IPS-18a (cell line): ENCODE results near the gene ZNF343.

Source experiments
- H3K27ac ChIP-seq: one replicate; pipeline ENCODE4 v1.5.1; 2013; ENCODE audit warnings: low read length
- H3K27me3 ChIP-seq: one replicate; pipeline ENCODE4 v1.6.1; 2013; ENCODE audit warnings: mild to moderate bottlenecking, low read length; ENCODE audit not compliant: control insufficient read depth, insufficient read depth
- H3K36me3 ChIP-seq: one replicate; pipeline ENCODE4 v1.6.1; 2013; ENCODE audit warnings: low read depth, low read length; ENCODE audit not compliant: control insufficient read depth
- H3K4me1 ChIP-seq: one replicate; pipeline ENCODE4 v1.6.1; 2013; ENCODE audit warnings: low read depth, low read length; ENCODE audit not compliant: control insufficient read depth
- H3K4me3 ChIP-seq: one replicate; pipeline ENCODE4 v1.5.1; 2013; ENCODE audit warnings: low read length
- H3K9ac ChIP-seq: one replicate; pipeline ENCODE4 v1.6.1; 2013; ENCODE audit warnings: mild to moderate bottlenecking, low read length, moderate library complexity
- H3K9me3 ChIP-seq: one replicate; pipeline ENCODE4 v1.6.1; 2013; ENCODE audit warnings: low read depth, low read length; ENCODE audit not compliant: control insufficient read depth

Gene ZNF343

DNA sequence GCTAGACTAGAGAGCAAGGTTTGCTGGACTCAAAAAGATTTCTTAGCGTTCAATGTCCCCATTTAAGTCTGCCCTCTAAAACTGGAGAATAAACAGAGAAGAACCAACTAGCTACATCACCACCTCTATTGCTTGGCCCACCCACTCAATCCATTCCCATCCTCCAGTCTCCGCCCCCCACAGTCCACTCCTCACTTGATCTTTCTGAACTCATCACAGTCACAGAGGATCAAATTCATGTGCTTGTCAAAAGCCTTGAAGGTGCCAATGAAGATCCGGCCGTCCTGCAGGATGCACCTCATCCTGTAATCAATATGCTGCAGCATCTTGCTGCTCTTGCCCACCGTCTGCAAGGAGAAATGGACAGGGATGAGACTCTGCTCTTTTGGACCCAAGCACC is 41.3 kb downstream of the ZNF343 start:
- H3K4me3 ChIP-seq: no peak overlapping the region
- no peaks in the 10 kb centered on the region for H3K9me3 ChIP-seq
- no peaks in the 10 kb centered on the region for H3K27me3 ChIP-seq
- H3K36me3 ChIP-seq: peaks cover 63% of the 10 kb centered on the region
- peaks cover 5% of the 10 kb centered on the region for H3K4me1 ChIP-seq
- H3K9ac ChIP-seq: no peak overlapping the region
- no peak overlapping the region for H3K27ac ChIP-seq

DNA sequence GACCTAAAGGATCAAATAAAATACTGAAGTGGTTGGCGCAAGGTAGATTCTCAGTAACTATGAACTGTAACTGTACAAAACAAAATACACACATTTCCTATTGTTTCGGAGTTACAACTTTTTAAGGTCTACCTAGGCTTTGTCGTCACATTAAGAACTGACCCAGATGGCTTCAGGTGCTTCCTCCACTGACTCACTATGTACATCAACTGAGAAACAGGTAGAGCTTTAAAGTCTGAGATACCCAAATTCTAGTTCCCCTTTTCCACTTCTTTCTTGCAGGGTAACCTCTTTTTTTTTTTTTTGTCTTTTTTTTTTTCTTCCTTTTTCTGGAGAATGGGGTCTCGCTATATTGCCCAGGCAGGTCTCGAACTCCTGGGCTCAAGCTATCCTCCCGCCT is 43.6 kb downstream of the ZNF343 start:
- H3K27ac ChIP-seq: no peak overlapping the region
- H3K9ac ChIP-seq: no peak overlapping the region
- H3K4me1 ChIP-seq: peaks cover 5% of the 10 kb centered on the region
- no peaks in the 10 kb centered on the region for H3K27me3 ChIP-seq
- peaks cover 86% of the 10 kb centered on the region for H3K36me3 ChIP-seq
- H3K4me3 ChIP-seq: no peak overlapping the region
- H3K9me3 ChIP-seq: no peaks in the 10 kb centered on the region

DNA sequence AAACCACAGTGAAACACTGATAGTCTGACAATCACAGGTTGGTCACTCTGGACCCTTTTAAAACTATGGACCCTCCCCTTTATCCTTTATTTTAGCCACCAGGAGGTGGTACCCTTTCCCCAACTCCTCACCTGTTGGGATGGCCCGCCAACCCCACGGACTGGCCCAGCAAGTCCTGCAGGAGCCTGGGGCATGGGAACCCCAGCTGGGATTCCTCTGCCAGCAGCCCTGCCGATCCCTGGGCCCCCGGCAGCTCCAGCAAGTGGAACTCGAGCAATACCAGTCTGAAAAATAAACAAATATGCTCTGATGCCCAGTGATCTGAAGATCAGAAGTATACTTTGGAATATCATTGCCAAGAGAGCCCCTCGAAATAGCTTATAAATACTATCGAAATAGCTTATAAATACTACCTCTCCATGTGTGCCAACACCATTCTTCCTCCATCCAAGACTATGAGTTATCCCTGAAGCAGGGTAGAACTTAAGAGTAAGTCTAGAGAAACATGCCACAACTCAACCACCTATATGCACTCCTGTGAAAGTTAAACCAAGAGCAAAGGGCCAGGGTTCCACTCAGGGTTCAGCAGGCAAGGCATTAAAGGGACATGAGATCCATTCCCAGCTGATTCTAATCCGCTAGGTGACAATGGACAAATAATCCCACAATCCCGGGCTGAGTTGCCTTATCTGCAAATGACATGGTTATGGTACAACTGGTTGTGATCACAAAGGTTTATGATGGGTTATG is 44.9 kb downstream of the ZNF343 start:
- peaks cover 93% of the 10 kb centered on the region for H3K36me3 ChIP-seq
- H3K27me3 ChIP-seq: no peaks in the 10 kb centered on the region
- no peak overlapping the region for H3K27ac ChIP-seq
- no peak overlapping the region for H3K4me3 ChIP-seq
- H3K9ac ChIP-seq: no peak overlapping the region
- peaks cover under 1% of the 10 kb centered on the region for H3K4me1 ChIP-seq
- H3K9me3 ChIP-seq: no peaks in the 10 kb centered on the region

DNA sequence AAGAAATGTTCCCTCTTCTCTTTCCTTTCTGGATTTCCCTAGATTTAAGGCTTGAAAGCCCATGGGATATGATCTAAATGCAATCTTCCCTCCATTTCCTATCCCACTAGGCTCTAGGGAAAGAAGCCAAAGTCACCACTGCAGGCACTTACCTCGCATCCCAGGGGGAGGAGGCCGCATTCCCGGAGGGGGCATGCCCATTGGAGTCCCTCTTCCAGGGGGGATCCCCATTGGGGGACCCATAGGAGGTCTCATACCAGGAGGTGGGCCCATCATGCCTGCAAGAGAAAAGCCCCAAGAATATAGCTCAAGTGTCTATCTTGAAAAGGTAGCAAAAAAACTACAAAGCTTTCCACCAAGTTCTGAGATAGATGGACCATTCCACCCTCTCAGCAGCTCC is 46.2 kb downstream of the ZNF343 start:
- Histone ChIP-seq H3K27ac (no peak overlapping the region), H3K27me3 (no peaks in the 10 kb centered on the region), H3K9me3 (no peaks in the 10 kb centered on the region), H3K36me3 (peaks cover 85% of the 10 kb centered on the region), H3K4me1 (no peaks in the 10 kb centered on the region), H3K4me3 (no peak overlapping the region), H3K9ac (no peak overlapping the region)

DNA sequence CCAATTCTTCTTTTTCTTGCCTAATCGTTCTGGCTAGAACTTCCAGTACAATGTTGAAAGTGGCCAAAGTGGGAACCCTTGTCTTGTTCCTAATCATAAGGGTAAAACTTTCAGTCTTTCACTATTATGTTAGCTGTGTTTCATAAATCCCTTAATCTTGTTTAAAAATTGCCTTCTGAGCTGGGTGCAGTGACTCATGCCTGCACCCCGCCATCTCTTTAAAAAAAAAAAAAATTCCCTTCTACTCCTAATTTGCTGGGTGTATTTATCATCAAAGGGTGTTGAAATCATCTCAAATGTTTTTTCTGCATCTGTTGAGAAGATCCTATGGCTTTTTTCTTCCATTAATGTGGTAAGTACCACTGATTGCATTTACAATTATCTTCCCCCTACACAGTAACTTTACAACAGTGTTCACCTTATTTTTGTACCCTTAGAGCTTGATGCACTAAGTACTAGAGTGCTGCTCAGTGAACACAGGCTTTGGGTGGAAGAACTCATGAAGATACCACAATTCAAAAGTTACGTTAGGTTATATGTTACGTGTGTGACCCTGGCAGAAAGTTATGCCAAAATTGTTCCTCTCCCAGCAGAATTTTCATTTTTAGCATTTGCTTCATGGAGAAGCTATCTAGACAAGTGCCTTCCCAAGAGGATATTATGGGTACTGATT is 47.8 kb downstream of the ZNF343 start:
- peaks cover 69% of the 10 kb centered on the region for H3K36me3 ChIP-seq
- H3K9ac ChIP-seq: no peak overlapping the region
- no peak overlapping the region for H3K4me3 ChIP-seq
- H3K27me3 ChIP-seq: no peaks in the 10 kb centered on the region
- no peaks in the 10 kb centered on the region for H3K9me3 ChIP-seq
- H3K4me1 ChIP-seq: no peaks in the 10 kb centered on the region
- no peak overlapping the region for H3K27ac ChIP-seq

DNA sequence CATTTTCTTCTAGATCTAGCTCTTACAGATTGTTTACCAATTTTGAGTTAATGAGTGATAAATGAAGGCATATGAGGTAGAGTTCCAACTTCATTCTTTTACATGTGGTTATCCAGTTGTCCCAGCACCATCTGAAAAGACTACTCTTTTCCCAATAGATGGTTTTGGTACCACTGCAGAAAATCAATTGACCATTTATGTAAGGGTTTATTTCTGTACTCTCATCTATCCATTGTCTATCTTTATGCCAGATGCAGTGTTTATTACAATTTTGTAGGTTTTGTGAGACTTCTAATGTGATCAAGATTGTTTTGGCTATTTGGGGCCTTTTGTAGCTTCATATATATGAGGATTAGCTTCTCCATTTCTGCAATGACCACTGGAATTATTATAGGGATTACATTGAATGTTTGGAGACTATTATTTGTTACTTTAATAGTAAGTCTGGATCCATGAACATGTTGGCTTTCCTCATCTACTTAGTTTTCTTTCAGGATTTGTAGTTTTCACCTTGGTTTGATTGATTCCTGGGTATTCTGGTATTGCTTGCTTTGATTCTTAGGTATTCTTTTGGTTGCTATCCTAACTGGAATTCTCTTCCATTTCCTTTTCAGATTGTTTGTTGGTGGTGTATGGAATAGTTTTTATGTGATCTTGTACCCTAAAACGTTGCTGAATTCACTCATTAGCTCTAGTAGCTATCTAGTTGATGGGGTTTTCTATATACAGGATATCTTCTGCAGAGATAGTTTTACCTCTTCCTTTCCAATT is 48.5 kb downstream of the ZNF343 start:
- H3K36me3 ChIP-seq: peaks cover 62% of the 10 kb centered on the region
- H3K9ac ChIP-seq: no peak overlapping the region
- H3K9me3 ChIP-seq: no peaks in the 10 kb centered on the region
- H3K4me3 ChIP-seq: no peak overlapping the region
- no peaks in the 10 kb centered on the region for H3K27me3 ChIP-seq
- H3K27ac ChIP-seq: no peak overlapping the region
- no peaks in the 10 kb centered on the region for H3K4me1 ChIP-seq

DNA sequence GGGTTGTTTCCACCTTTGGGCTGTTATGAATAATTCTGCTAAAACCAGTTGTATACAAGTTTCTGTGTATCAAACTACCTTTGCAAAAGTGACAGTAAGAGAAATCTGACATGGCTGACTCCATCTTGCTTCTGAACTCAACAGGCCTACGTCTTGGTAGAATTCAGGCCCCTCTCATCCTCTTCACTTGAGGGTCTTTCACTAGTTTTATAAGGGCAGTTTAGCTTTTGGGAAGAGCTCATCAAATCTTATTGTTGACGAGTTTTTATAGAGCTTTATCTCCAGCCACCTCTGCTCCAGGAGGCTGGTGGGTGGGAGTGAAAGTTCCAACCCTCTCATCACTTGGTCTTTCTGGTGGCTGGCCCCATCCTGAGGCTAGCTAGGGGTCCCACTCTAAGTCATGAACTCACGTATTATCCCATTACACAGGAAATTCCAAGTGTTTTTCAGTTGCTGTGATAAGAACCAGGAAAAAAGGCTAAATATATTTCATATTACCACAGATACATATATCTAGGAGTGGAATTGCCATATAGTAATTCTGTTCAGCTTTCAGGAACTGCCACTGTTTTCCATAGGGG is 49.7 kb downstream of the ZNF343 start:
- H3K9ac ChIP-seq: no peak overlapping the region
- H3K4me1 ChIP-seq: no peaks in the 10 kb centered on the region
- no peak overlapping the region for H3K27ac ChIP-seq
- peaks cover 51% of the 10 kb centered on the region for H3K36me3 ChIP-seq
- H3K27me3 ChIP-seq: no peaks in the 10 kb centered on the region
- H3K9me3 ChIP-seq: no peaks in the 10 kb centered on the region
- H3K4me3 ChIP-seq: no peak overlapping the region

DNA sequence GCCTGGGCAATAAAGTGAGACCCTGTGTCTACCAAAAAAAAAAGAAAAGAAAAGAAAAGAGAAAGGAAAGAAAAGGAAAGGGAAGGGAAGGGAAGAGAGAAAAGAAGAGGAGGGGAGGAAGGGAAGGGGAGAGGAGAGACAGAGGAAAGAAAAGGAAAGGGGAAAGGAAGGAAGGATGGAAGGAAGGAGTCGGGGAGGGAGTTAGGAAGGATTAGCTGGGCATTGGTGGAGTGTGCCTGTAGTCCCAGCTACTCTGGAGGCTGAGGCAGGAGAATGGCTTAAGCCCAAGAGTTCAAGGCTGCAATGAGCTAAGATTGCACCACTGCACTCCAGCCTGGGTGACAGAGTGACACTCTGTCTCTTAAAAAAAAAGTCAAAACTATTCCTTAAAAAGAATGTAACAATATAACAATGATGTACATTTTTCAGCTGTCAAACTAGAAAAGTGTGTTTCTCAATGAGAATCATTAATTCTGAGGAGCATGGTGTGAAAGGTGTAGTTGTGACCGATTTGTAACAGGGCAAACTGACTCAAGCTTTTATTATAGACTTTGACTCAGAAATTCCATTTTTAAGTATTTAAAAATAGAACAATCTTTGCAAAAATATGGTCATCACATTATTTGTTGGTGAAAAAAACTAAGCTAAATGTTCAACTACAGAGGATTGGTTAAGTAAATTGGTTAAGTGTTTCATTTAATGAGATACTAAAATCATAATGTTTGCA is 52.8 kb downstream of the ZNF343 start:
- H3K4me1 ChIP-seq: no peaks in the 10 kb centered on the region
- no peak overlapping the region for H3K27ac ChIP-seq
- no peak overlapping the region for H3K4me3 ChIP-seq
- H3K9me3 ChIP-seq: no peaks in the 10 kb centered on the region
- peaks cover 20% of the 10 kb centered on the region for H3K36me3 ChIP-seq
- H3K9ac ChIP-seq: no peak overlapping the region
- H3K27me3 ChIP-seq: no peaks in the 10 kb centered on the region

DNA sequence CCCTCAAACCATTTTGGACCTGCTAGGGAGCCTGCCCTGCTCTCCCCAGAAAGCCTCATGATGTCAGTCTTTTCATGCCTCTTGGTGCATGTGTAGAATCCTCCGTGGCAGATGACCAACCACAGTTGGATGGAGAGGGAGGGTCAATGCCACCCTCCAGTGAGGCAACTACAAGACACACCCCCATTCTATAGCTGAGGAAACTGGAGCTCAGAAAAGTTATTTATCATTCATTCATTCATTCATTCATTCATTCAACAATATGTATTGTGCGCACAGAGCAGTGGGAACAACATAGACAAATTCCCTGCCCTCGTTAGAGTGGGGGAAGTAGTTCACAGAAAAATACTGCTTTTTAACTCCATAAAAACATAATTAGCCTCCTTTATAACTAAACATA is 54.9 kb downstream of the ZNF343 start:
- Histone ChIP-seq H3K27ac (no peak overlapping the region), H3K9ac (no peak overlapping the region), H3K36me3 (no peaks in the 10 kb centered on the region), H3K9me3 (no peaks in the 10 kb centered on the region), H3K27me3 (no peaks in the 10 kb centered on the region), H3K4me1 (no peaks in the 10 kb centered on the region), H3K4me3 (no peak overlapping the region)

DNA sequence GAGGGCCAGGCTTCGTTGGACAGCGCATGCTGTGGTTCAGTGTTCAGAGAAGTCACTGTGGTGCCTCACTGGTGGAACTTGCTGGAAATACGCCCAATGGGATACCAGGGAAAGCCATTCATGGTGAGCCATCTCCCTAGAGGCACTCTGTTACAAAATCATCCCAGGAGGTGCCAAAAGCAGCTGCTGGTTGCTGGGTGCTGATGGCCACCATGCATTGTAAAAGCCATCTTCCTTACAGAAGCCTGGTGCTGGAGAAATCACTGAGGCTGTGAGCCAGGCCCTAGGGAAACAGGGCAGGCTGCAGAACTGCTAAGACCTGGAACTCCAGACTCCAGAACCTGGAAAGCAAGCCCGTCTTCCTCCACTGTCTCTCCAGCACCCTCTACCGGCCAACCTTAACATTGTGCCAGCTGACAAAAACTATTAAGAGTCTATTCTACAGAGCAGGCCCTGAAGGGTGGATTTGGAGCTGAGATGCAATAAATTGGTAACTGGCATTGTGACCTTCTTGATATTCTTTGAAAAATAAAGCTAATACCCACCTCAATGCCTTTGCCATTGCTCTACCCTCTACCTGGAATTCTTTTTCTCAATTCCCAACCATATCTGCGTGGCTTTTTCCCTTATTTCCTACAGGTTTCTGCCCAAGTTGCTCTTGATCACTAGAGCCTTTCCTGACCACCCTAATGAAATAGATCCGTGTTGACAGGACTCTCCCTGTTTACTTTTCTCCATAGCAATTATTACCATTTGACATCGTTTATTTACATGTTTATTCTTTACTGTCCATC is 56.6 kb downstream of the ZNF343 start:
- Histone ChIP-seq H3K9ac (no peak overlapping the region), H3K4me3 (no peak overlapping the region), H3K9me3 (no peaks in the 10 kb centered on the region), H3K27ac (no peak overlapping the region), H3K27me3 (no peaks in the 10 kb centered on the region), H3K4me1 (no peaks in the 10 kb centered on the region), H3K36me3 (no peaks in the 10 kb centered on the region)
